Left lung (tissue), 10 donors: ENCODE data around the gene CPAMD8. TPM values are rescaled to one million over a fixed set of nuclear protein-coding genes. Genes with fewer than 3 reads are reported as not detected.

Experiments
- ATAC-seq: fragments of 200-7000 bp; cut with Tn5 transposase; one replicate; pipeline ENCODE4 v1.9.1; 2020; ENCODE audit warnings: moderate library complexity
- DNase-seq, 4 donors: peaks; one replicate each; pipeline ENCODE4 v3.0.0-alpha.2; 2013 to 2020
- H3K27ac ChIP-seq, 2 donors: fragments of 200-600 bp; sonication (generic) in 1 of 2; one replicate each; pipeline versions ENCODE4 v1.5.0 to v1.8.0; 2020 to 2021
- H3K27me3 ChIP-seq, 2 donors: fragments of 200-600 bp; sonication (generic) in 1 of 2; one replicate each; pipeline versions ENCODE4 v1.5.0 to v1.8.0; 2020 to 2021
- H3K36me3 ChIP-seq, 2 donors: fragments of 200-600 bp; sonication (generic) in 1 of 2; one replicate each; pipeline versions ENCODE4 v1.5.0 to v1.8.0; 2020 to 2021
- H3K4me1 ChIP-seq, 2 donors: fragments of 200-600 bp; one replicate each; pipeline ENCODE4 v1.8.0; 2021
- H3K4me3 ChIP-seq, 2 donors: fragments of 200-600 bp; sonication (generic) in 1 of 2; one replicate each; pipeline versions ENCODE4 v1.5.0 to v1.8.0; 2020 to 2021; ENCODE audit warnings: mild to moderate bottlenecking in 1 of 2
- H3K9me3 ChIP-seq, 2 donors: fragments of 200-600 bp; sonication (generic) in 1 of 2; one replicate each; pipeline versions ENCODE4 v1.5.0 to v1.8.0; 2020 to 2021
- CTCF ChIP-seq, 2 donors: fragments of 200-600 bp; sonication (generic) in 1 of 2; IDR thresholded peaks; one replicate each; pipeline versions ENCODE4 v1.5.0 to v1.8.0; 2021; ENCODE audit warnings: antibody characterized with exemption in 2 of 2
- intact Hi-C, 2 donors: fragments of 100-400 bp; cut with DNase I; formaldehyde crosslinking; loops; one replicate each; pipeline versions ENCODE4 v1.11.2 to v1.14.2; 2022
- polyA plus RNA-seq, 6 donors: library from polyadenylated mRNA; unstranded; fragments of 120-200 nt; gene quantifications; one replicate each; pipeline ENCODE4 v1.2.1, GENCODE V29; 2013; ENCODE audit not compliant: insufficient read length in 6 of 6
- total RNA-seq, 2 donors: library from RNA; stranded (reverse); fragmentation: NEBNext Ultra II Directional; extraction: Animal tissue kit (Norgen Biotek cat#: 25700); gene quantifications; one replicate each; pipeline ENCODE4 v1.2.1, GENCODE V29; 2021
- donor health status: DM: no; HTN: yes; CAD: no.
- donor health status: DM: no; HTN: no; CAD: no.

Gene CPAMD8
- total and polyA plus RNA-seq, 8 donors, result 13.1 to 79.9 (median 64.8) TPM

GRCh38 chr19:16928351-16928750 is 98.3 kb downstream of the CPAMD8 start:
- intact Hi-C loops, result no loop called here
- DNase-seq (no peak), ATAC-seq (no peak)
- H3K4me3 ChIP-seq, result no peak overlapping the region
- no peak for TF ChIP-seq CTCF (IDR thresholded peaks at IDR 0.05)
- no peaks in the 10 kb centered on the region for H3K4me1 ChIP-seq
- no peak overlapping the region for H3K27ac ChIP-seq
- H3K36me3 ChIP-seq, result no peaks in the 10 kb centered on the region
- H3K27me3 ChIP-seq, result no peaks in the 10 kb centered on the region
- peaks cover 0 to 10% of the 10 kb centered on the region in 2 donors for H3K9me3 ChIP-seq

- Histone ChIP-seq H3K4me3 (no peak overlapping the region), H3K27me3 (no peaks in the 10 kb centered on the region), H3K4me1 (no peaks in the 10 kb centered on the region), H3K36me3 (no peaks in the 10 kb centered on the region), H3K27ac (no peak overlapping the region), H3K9me3 (peaks cover 0 to 8% of the 10 kb centered on the region in 2 donors)
- no peak for TF ChIP-seq CTCF (IDR thresholded peaks at IDR 0.05)
- ATAC-seq, result no peak
- intact Hi-C loops, result no loop called here
- no peak for DNase-seq
Measured at GRCh38 chr19:16927883-16928282, 98.7 kb downstream of the CPAMD8 start.

GRCh38 chr19:16922949-16923348 is 103.7 kb downstream of the CPAMD8 start:
- no peak overlapping the region for H3K27ac ChIP-seq
- H3K9me3 ChIP-seq, result peaks cover 0 to 15% of the 10 kb centered on the region in 2 donors
- DNase-seq (peak in 1 of 4 donors; percentile 61), ATAC-seq (no peak)
- no peaks in the 10 kb centered on the region for H3K27me3 ChIP-seq
- H3K36me3 ChIP-seq, result no peaks in the 10 kb centered on the region
- no peak for TF ChIP-seq CTCF (IDR thresholded peaks at IDR 0.05)
- intact Hi-C loops, result no loop called here
- no peak overlapping the region for H3K4me3 ChIP-seq
- no peaks in the 10 kb centered on the region for H3K4me1 ChIP-seq

- TF ChIP-seq CTCF (IDR thresholded peaks at IDR 0.05), result no peak
- Histone ChIP-seq H3K27ac (no peak overlapping the region), H3K36me3 (no peaks in the 10 kb centered on the region), H3K4me1 (no peaks in the 10 kb centered on the region), H3K27me3 (no peaks in the 10 kb centered on the region), H3K9me3 (peaks cover 0 to 15% of the 10 kb centered on the region in 2 donors), H3K4me3 (no peak overlapping the region)
- no peak for DNase-seq
- no peak for ATAC-seq
- intact Hi-C loops, result no loop called here
Measured at GRCh38 chr19:16922592-16922934, 104.0 kb downstream of the CPAMD8 start.

GRCh38 chr19:16921766-16922591 is 104.6 kb downstream of the CPAMD8 start:
- TF ChIP-seq CTCF (IDR thresholded peaks at IDR 0.05), result no peak
- H3K36me3 ChIP-seq, result no peaks in the 10 kb centered on the region
- no peaks in the 10 kb centered on the region for H3K4me1 ChIP-seq
- peak in 1 of 4 donors; percentile 60 for DNase-seq
- H3K27me3 ChIP-seq, result no peaks in the 10 kb centered on the region
- H3K27ac ChIP-seq, result no peak overlapping the region
- no peak overlapping the region for H3K4me3 ChIP-seq
- intact Hi-C loops, result no loop called here
- no peak for ATAC-seq
- H3K9me3 ChIP-seq, result peaks cover 0 to 15% of the 10 kb centered on the region in 2 donors
